Astrocyte (in vitro differentiated cells and primary cell): ENCODE results near the gene TTC7B. TPM values are rescaled to one million over a fixed set of nuclear protein-coding genes. Genes with fewer than 3 reads are reported as not detected.

Source experiments
- DNase-seq: peaks from one replicate; pipeline ENCODE4 v3.0.0-alpha.2; 2010; ENCODE audit warnings: low read depth
- FAIRE-seq: peaks from 2 replicates; lab custom pipeline; 2011; peaks lifted over from hg19 to GRCh38; lab: Jason Lieb, UNC
- H2AFZ ChIP-seq: 2 replicates; pipeline ENCODE4 v1.6.0; 2012; ENCODE audit warnings: low read depth, low read length, inconsistent platforms
- H3K27ac ChIP-seq: 2 replicates; pipeline ENCODE4 v1.5.1; 2011; ENCODE audit warnings: low read depth, low read length, inconsistent platforms
- H3K27me3 ChIP-seq: 2 replicates; pipeline ENCODE4 v1.6.0; 2011; ENCODE audit warnings: low read length, inconsistent platforms; ENCODE audit not compliant: insufficient read depth
- H3K36me3 ChIP-seq: 2 replicates; pipeline ENCODE4 v1.5.1; 2011; ENCODE audit warnings: low read length, inconsistent platforms; ENCODE audit not compliant: insufficient read depth
- H3K4me1 ChIP-seq: 2 replicates; pipeline ENCODE4 v1.5.1; 2011; ENCODE audit warnings: low read length, inconsistent platforms; ENCODE audit not compliant: insufficient read depth
- H3K4me2 ChIP-seq: 2 replicates; pipeline ENCODE4 v1.6.0; 2012; ENCODE audit warnings: low read length, inconsistent platforms
- H3K4me3 ChIP-seq: 2 replicates; pipeline ENCODE4 v1.5.1; 2011; ENCODE audit warnings: low read depth, mild to moderate bottlenecking, low read length, inconsistent platforms; ENCODE audit not compliant: insufficient read depth
- H3K79me2 ChIP-seq: 2 replicates; pipeline ENCODE4 v1.6.0; 2012; ENCODE audit warnings: mild to moderate bottlenecking, low read length, inconsistent platforms; ENCODE audit not compliant: insufficient read depth
- H3K9ac ChIP-seq: 2 replicates; pipeline ENCODE4 v1.6.0; 2012; ENCODE audit warnings: mild to moderate bottlenecking, low read length, inconsistent platforms
- H3K9me3 ChIP-seq: 2 replicates; pipeline ENCODE4 v1.5.1; 2012; ENCODE audit warnings: low read depth, mild to moderate bottlenecking, low read length, inconsistent platforms; ENCODE audit not compliant: insufficient read depth
- H4K20me1 ChIP-seq: 2 replicates; pipeline ENCODE4 v1.6.0; 2012; ENCODE audit warnings: low read length, inconsistent platforms; ENCODE audit not compliant: insufficient read depth
- H3K27ac Mint-ChIP-seq: one replicate; pipeline ENCODE4 v1.8.0; 2021; ENCODE audit warnings: mild to moderate bottlenecking, mixed read lengths; ENCODE audit not compliant: unreplicated experiment
- H3K27me3 Mint-ChIP-seq: one replicate; pipeline ENCODE4 v1.8.0; 2021; ENCODE audit warnings: low read depth, mixed read lengths; ENCODE audit not compliant: unreplicated experiment
- H3K36me3 Mint-ChIP-seq: one replicate; pipeline ENCODE4 v1.8.0; 2021; ENCODE audit warnings: low read depth, mixed read lengths; ENCODE audit not compliant: unreplicated experiment
- H3K4me1 Mint-ChIP-seq: one replicate; pipeline ENCODE4 v1.8.0; 2021; ENCODE audit warnings: low read depth, mixed read lengths; ENCODE audit not compliant: unreplicated experiment
- H3K4me3 Mint-ChIP-seq: one replicate; pipeline ENCODE4 v1.8.0; 2021; ENCODE audit warnings: mild to moderate bottlenecking, moderate library complexity, mixed read lengths; ENCODE audit not compliant: unreplicated experiment
- H3K9me3 Mint-ChIP-seq: one replicate; pipeline ENCODE4 v1.8.0; 2021; ENCODE audit warnings: mild to moderate bottlenecking, mixed read lengths; ENCODE audit not compliant: unreplicated experiment
- CTCF ChIP-seq: IDR thresholded peaks from 2 replicates; pipeline ENCODE4 v1.5.1; 2011; ENCODE audit warnings: low read depth, mild to moderate bottlenecking, inconsistent platforms, low read length, moderate library complexity; ENCODE audit not compliant: insufficient read depth
- EZH2 ChIP-seq: IDR thresholded peaks from 2 replicates; pipeline ENCODE4 v1.6.1; 2012; ENCODE audit warnings: mild to moderate bottlenecking, low read length, inconsistent platforms; ENCODE audit not compliant: insufficient read depth
- total RNA-seq: library from RNA; stranded (reverse); gene quantifications from 2 replicates; pipeline ENCODE4 v1.2.1, GENCODE V29; 2021

Gene TTC7B
- total RNA-seq, 1 donor from 2014 or later: 42.1 TPM

DNA sequence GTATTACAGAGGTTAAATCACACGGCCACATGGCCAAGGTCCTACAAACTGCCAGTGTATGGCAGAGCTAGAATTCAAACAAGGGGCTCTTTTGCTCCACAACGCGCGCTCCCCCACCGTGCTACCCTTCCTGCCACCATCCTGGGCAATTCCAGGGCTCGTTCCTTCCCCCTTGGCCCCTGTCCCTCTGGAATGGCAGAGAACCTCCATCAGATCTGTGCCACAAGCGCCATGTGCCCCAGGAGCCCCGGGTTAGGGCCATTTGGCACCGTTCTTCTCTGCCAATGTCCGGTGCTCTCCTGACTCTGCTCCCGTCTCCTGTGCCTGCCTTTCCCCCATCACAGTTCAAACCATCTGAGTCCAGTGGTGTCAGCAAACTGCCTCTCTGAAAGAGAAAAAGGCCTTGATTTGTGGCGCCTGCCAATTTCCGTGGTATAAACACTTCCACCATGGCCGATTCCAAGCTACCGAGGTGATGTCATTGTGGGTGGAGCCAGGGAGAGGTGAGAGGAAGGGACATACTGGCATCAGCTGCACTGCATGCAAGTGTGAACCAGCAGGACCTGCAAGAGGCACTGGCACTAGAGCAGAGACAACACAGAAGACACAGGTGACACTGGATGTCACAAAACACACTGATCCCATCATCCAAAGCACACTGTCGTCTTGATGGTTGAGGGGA is 256.3 kb downstream of the TTC7B start:
- H4K20me1 ChIP-seq: peaks cover 9% of the 10 kb centered on the region
- H3K79me2 ChIP-seq: no peaks in the 10 kb centered on the region
- H3K9me3 ChIP-seq: no peaks in the 10 kb centered on the region
- H3K27ac ChIP-seq: no peak overlapping the region
- Mint-ChIP-seq H3K27ac (no peak overlapping the region), H3K36me3 (peaks cover 7% of the 10 kb centered on the region), H3K27me3 (peaks cover 11% of the 10 kb centered on the region), H3K4me1 (peaks cover 6% of the 10 kb centered on the region), H3K9me3 (no peaks in the 10 kb centered on the region), H3K4me3 (no peak overlapping the region)
- no peaks in the 10 kb centered on the region for H3K27me3 ChIP-seq
- no peaks in the 10 kb centered on the region for H3K36me3 ChIP-seq
- TF ChIP-seq CTCF: no peak
- TF ChIP-seq EZH2: no peak
- no peak for DNase-seq
- H3K4me3 ChIP-seq: no peak overlapping the region
- no peak overlapping the region for H3K9ac ChIP-seq
- no peak for FAIRE-seq
- H3K4me1 ChIP-seq: peaks cover 7% of the 10 kb centered on the region
- H3K4me2 ChIP-seq: no peak overlapping the region
- H2AFZ ChIP-seq: no peak overlapping the region

DNA sequence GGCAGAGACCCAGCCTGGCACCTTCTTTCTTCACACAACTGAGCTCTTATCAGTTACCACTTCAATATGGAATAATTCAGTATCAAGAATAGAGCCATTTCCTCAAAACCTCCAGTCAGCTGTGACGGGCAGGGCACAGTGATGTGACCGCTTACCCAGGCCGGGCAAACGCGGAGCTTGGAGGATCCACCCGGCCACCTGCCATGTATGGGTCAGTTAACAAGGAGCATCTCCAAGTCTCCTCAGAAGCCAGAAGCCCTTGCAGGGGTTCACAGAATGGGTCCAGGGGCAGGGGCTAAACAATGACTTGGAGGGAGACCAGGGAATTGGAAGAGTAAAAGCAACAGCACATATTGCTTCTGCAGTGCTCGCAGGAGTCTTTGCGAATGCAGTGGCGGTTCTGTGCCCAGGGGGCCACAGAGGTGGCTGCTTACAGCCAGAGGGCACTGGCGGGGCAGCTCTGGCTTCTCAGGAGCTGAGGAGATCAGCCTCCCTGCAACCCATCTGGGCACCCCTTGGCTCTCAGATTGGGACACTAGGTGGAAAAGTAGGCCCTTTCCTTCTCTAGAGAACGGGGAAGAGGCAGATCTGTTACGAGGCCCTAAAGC is 257.1 kb downstream of the TTC7B start:
- TF ChIP-seq CTCF (no peak), EZH2 (no peak)
- H3K27ac Mint-ChIP-seq: no peak overlapping the region
- H3K4me3 Mint-ChIP-seq: no peak overlapping the region

More for the DNA sequence above, 257.1 kb downstream of the TTC7B start:
- H3K27ac ChIP-seq: no peak overlapping the region
- no peaks in the 10 kb centered on the region for H3K36me3 ChIP-seq
- H3K4me1 ChIP-seq: peaks cover 7% of the 10 kb centered on the region
- no peak overlapping the region for H3K4me2 ChIP-seq
- Mint-ChIP-seq H3K36me3 (peaks cover 7% of the 10 kb centered on the region), H3K9me3 (no peaks in the 10 kb centered on the region), H3K27me3 (peaks cover 15% of the 10 kb centered on the region), H3K4me1 (peaks cover 6% of the 10 kb centered on the region)
- no peaks in the 10 kb centered on the region for H3K79me2 ChIP-seq
- no peak overlapping the region for H3K9ac ChIP-seq
- peaks cover 9% of the 10 kb centered on the region for H4K20me1 ChIP-seq
- DNase-seq (no peak), FAIRE-seq (no peak)
- no peak overlapping the region for H3K4me3 ChIP-seq
- no peaks in the 10 kb centered on the region for H3K9me3 ChIP-seq
- no peak overlapping the region for H2AFZ ChIP-seq
- no peaks in the 10 kb centered on the region for H3K27me3 ChIP-seq
